ENCODE measurements around the gene DVL3.

DNA sequence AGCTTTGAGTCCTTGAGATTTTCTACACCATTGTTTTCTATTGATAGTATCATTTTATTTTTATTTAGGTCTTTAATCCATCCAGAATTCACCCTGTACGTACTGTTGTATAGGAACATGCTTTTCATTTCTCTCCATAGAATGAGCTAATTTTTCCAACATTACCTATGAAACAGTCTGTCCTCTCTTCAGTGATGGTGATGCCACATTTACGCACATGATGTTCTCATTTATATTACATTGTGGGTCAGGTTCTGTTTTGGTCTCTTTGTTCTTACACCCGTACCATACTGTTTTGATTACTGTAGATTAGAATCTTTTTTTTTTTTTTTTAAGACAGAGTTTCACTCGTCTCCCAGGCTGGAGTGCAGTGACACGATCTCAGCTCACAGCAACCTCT is 56.5 kb downstream of the DVL3 start:
- no peak for TF ChIP-seq EZH2 (IDR thresholded peaks at IDR 0.05; ENCODE audit: low read depth)
- TF ChIP-seq CTCF (conservative IDR thresholded peaks at IDR 0.05), result no peak

All from PC-9 (cell line).